NCI-H1417 (cell line): Measurements from ENCODE around the gene CAPZA2.
"Not testable (repeated sequence)": the region's sequence is repeated elsewhere in the genome, so short reads cannot be mapped to it uniquely, and the experiment has no call there.

ENCODE experiments used
- DNase-seq, 3 experiments: peaks; one replicate each; lab custom pipeline; 2025; lab: John Stamatoyannopoulos, UW

The CAPZA2 gene

DNA sequence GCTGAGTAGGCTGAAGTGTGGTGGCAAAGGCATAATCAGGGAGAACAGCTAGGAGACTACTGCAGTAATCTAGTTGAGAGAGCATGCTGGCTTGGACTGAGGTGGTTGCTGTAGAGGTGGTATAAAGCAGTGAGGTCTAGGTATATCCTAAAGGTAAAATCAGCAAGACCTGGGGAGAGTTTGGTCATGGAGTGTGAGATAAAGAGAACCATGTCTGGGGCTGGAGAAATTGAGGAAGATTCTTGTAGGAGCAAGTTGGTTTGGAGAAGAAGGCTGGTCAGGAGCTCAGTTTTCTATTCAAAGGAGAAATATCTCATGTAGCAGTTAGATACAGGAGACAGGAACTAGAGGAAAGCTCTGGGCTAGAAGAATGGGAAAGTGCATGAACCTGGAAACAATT, 58.0 kb downstream of the CAPZA2 start:
- no peak for DNase-seq

GRCh38 chr7:116922545-116922944, 60.2 kb downstream of the CAPZA2 start:
- no peak for DNase-seq

DNA sequence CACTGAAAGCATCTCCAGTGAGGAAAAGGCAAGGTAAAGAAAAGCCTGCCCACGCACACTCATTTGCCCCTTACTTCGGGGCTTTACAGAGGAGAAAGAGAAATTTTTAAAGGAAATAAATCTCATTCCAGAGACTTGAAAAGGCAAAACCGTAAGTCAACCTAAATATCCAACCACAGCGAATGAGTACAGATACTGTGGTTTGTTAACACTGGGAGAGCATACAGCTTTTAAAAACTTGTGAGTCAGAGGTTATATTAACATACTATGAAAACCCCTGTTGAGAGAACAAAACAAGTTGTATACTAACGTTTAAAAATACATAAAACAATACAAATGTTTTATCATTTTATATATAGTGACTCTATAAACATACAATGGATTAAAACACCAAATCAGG, 62.4 kb downstream of the CAPZA2 start:
- DNase-seq: no peak

DNA sequence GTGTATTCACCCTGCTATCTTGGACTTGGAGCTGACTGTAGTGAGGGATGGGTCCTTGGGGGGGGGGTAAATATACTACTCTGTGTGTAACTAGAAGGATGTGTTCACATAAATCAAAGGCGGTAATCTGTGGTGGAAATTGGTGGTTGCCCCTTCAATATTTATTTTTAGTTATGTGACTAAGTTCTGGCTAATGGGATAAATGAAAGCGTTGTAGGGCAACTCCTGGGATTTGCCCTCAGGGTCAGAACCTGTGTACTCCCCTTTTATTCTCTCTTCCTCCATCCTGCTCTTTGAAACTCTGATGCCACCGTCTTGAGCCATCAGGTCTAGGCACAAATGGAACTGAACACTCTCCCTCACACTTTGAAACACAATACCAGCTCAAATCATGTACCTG, 66.6 kb downstream of the CAPZA2 start:
- peak in 2 of 3 experiments; percentile 15 to 60 for DNase-seq

GRCh38 chr7:116929914-116930913, 67.8 kb downstream of the CAPZA2 start:
- peak; percentile 68 to 89 (median 88) for DNase-seq

DNA sequence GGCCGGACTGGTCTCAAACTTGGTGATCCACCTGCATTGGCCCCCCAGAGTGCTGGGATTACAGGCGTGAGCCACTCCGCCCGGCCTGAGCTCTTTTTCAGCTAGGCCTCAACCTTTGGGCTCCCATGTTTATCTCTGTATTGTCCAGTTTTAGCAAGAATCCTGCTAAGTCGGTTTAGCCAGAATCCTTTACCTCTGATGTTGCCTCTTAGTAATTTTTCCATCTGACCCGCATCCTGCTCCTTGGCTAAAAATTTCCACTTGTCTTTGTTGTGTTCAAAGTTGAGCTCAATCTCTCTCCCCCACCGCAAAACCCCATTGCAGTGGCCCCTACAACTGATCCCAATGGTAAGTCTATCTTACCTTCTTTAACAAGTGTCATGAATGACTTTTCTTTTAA, 70.2 kb downstream of the CAPZA2 start:
- DNase-seq: no peak

- no peak for DNase-seq
Measured at GRCh38 chr7:116933465-116933864, 71.1 kb downstream of the CAPZA2 start.

GRCh38 chr7:116934580-116934979, 72.2 kb downstream of the CAPZA2 start:
- no peak for DNase-seq

GRCh38 chr7:116936844-116937243, 74.5 kb downstream of the CAPZA2 start:
- DNase-seq: not testable (repeated sequence)

- no peak for DNase-seq
Measured at GRCh38 chr7:116938678-116939077, 76.3 kb downstream of the CAPZA2 start.

DNA sequence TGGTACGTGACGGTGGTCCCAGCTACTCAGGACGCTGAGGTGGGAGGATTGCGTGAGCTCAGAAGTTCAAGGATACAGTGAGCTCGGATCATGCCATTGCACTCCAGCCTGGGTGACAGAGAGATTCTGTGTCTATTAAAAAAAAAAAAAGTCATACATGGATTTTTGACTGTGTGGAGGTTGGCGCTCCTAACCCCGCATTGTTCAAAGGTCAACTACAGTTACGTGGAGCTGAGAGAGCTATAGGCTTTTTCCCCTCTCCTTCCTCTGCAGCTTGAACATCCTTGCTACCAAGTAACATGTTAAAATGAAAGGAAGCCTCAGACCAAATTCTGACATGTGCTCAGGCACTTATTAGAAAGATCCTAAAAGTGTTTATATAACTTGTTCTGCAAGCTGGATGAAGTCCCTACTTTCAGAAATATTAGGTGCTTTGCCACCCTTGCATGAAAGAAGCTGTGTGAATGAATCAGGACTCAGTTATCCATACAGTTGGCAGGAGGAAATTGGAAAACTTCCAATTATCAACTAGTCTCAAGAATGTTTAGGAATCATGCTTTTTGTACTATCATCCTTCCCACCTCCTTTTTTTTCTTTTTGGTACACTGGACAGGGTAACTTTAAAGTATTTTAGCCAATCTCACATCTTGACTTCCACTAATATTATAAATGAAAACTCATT, 78.4 kb downstream of the CAPZA2 start:
- DNase-seq: no peak

DNA sequence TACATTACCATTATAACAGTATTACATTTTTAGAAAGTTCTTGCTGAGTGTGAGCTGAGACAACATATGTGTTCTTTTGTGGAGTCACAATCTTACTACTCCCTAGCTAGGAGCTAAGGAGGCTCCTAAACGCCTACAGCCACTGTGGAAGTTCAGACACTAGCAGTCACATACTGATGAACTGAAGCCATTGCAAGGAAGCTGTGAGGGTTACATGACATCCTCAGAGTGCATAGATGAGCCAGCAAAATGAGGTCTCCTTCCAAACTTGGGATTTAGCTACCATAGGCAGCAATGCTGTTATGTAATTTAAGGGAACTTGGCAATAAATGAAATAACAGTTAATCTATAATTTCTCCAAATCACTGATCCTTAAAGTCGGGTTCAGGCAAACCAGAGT, 80.1 kb downstream of the CAPZA2 start:
- no peak for DNase-seq

DNA sequence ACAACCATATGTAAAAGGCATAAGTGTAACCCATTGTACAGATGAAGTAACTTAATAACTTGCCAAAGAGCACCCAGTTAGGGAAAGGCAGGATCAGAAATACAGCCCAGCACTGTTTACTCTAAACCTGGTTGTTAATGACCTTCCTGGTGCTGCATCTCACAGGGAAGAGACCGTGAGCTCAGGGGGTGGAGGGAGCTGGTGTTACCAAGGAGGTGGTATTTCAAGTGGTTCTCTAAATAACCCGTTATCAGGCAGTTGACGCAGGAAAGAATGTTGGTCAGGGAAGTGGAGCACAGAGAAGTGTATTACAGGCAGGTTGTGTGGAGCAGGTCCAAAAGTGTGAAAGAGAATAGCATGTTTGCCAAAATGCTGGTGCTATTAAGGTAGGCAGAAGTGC, 86.5 kb downstream of the CAPZA2 start:
- DNase-seq: peak; percentile 47 to 85 (median 63)

DNA sequence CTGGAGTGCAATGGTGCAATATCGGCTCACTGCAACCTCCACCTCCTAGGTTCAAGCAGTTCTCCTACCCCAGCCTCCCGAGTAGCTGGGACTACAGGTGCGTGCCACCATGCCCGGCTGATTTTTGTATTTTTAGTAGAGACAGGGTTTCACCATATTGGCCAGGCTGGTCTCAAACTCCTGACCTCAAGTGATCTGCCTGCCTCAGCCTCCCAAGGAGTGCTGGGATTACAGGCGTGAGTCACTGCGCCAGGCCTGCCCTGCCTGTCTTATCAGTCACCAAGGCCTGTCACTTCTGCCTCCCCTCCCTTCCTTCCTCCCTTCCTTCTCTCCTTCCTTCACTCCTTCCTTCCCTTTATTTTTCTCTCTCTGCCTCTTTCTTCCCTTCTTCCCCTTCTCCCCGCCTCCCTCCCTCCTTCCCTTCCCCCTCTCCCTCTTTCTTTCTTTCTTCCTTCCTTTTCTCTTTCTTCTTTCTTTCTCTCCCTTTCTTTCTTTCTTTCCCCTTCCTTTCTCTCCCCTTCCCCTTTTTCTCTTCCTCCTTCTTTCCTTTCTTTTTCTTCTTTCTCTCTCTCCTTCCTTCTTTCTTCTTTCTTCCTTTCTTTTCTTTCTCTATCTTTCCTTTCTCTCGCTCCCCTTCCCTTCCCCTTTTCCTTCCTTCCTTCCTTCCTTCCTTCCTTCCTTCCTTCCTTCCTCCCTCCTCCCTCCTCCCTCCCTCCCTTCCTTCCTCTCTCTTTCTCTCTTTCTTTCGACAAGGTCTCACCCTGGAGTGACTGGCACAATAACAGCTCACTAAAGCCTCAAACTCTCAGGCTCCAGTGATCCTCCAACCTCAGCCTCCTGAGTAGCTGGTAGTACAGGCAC, 87.8 kb downstream of the CAPZA2 start:
- no peak for DNase-seq

- DNase-seq: no peak
Measured at GRCh38 chr7:116950889-116951351, 88.5 kb downstream of the CAPZA2 start.

DNA sequence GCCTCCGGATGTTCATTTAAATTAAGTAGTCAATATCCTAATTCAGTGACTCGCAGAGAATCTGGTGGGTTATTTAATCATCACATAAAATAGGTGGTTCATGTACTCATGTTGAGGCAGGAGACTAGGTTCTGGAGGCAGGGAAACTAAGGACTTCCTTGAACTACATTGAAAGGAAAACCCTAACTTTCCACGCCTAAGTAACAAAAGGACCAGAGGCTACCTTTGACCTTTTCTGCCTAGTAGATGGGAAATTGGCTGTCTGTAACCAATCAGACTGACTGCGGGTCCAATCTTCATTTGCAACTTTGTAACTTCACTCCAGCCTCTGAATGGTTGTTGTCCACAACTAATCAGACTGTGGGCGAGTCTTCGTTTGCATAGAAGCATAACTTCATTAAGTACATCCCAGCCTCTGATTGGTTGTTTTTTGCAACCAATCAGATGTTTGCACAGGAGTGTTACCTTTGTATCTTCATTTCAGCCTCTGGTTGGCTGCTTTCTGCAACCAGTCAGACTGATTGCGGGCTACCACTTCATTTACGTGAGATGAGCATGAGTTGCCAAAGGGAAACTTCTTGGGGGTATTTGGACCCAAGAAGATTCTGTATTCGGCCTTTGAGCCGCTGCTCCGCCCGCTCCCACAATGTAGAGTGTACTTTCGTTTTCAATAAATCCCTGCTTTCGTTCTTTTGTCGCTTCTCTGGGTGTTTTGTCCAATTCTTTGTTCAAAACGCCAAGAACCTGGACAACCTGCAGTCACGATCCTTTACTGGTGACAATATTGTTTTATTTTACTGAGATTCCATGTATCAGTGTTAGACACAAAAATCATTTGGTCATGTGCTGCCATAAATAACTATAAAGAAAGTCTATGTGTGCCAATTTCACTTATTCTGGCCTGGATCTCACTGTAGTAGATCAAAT, 89.2 kb downstream of the CAPZA2 start:
- no peak for DNase-seq

GRCh38 chr7:116952635-116953371, 90.4 kb downstream of the CAPZA2 start:
- peak; percentile 59 to 93 (median 90) for DNase-seq

- DNase-seq: peak; percentile 78 to 93 (median 90)
Measured at GRCh38 chr7:116953372-116953905, 91.1 kb downstream of the CAPZA2 start, which contains the start of gene ST7. Gene ST7 (plus strand): TSS chr7:116953501. CDS start chr7:116953541, 40 bp downstream.
